NCI-H2029 treated with DMSO at 0.1 percent for 48 hours (cell line): ENCODE measurements around the gene IVD.
A peak's percentile ranks its signal among the peaks of the same experiment; 100 is the strongest.

ENCODE experiments used
- DNase-seq: peaks from one replicate; lab custom pipeline; 2025; lab: John Stamatoyannopoulos, UW

IVD gene

DNA sequence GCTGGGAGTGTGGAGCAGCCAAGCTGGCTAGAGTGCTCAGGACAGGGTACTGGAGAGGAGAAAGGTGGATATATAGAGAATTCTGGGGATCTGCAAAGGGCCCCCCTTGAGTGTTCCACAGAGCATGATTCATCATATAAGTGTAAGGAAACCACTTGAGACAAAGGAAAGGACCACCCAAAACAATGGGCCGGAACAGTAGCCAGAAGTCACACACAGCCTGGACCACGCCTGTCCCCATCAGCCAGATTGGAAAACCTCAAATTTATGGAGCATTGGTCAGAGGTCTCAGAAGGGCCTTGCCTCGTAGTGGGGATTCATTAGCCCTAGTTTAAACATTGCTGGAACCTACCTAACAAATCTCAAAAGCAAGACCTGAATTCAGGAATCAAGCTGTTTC, 28.0 kb upstream of the IVD start:
- no peak for DNase-seq

DNA sequence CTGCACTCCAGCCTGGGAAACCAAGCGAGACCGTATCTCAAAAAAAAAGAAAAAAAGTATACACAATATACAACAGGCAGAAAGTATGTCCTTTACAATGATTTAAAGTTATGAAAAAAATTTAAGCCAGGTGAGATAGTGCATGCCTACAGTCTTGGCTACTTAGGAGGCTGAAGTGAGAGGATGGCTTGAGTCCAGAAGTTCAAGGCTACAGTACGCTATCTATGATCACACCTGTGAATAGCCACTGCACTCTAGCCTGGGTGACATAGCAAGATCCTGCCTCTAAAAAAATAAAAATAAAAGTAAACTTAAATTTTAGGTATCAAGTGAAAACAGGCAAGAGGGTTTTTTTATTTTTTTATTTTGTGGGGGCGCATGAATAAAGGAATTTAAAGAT, 26.2 kb upstream of the IVD start:
- no peak for DNase-seq

DNA sequence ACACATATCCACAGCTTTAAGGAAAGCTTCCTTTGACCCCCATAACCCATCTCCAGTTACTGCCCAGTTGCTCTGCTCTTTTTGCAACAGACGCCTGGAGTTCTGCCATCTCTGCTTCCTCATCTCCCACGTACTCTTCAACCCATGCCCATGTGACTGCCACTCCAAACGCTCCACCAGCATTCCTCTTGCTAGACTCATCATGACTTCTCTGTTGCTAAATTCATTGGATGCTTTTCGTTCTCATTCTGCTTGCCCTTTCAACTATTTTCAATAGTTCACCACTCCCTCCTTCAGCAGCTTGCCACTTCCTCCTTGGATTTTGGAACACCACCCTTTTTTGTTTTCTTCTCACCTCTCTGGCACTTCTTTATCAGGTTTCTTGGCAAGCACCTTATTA, 25.7 kb upstream of the IVD start:
- DNase-seq = peak; percentile 48

DNA sequence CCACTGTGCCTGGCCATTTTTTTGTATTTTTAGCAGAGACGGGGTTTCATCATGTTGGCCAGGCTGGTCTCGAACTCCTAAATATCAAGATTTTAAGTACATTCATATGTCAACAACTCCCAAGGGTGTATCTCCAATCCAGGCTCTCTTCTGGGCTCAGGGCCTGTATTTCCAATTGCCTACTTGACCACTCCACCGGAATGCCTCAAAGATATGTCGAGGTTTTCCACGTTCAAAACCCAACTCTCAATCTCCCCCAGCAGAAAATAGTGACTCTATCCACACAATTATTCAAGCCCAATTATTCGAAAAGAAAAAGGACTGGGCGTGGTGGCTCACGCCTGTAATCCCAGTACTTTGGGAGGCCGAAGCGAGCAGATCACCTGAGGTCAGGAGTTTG, 25.0 kb upstream of the IVD start:
- DNase-seq = no peak

DNA sequence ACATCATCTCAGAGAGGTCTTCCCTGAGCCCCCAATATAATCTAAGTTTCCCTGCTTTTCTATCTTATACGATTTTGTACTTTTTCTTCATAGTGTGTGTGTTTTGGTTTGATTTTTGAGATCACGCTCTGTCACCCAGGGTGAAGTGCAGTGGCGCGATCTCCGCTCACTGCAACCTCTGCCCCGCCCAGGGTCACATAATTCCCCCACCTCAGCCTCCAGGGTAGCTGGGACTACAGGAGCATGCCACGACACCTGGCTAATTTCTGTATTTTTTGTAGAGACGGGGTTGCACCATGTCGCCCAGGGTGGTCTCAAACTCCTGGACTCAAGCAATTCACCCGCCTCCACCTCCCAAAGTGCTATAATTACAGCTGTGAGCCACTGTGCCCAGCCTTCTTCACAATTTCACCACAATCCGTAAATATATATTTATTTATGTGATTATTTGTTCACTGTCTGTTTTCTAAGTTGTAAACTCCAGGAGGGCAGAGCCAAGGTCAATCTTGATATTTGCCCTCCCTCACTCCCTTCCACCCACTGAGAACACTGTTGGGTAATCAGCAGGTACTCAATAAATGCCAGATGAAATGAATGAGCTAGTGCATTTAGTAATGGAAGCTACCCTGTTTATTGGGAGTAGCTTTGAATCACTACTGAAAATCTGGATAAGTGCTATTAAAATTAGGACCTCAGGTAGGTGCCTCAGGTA, 23.6 kb upstream of the IVD start:
- DNase-seq = no peak

DNA sequence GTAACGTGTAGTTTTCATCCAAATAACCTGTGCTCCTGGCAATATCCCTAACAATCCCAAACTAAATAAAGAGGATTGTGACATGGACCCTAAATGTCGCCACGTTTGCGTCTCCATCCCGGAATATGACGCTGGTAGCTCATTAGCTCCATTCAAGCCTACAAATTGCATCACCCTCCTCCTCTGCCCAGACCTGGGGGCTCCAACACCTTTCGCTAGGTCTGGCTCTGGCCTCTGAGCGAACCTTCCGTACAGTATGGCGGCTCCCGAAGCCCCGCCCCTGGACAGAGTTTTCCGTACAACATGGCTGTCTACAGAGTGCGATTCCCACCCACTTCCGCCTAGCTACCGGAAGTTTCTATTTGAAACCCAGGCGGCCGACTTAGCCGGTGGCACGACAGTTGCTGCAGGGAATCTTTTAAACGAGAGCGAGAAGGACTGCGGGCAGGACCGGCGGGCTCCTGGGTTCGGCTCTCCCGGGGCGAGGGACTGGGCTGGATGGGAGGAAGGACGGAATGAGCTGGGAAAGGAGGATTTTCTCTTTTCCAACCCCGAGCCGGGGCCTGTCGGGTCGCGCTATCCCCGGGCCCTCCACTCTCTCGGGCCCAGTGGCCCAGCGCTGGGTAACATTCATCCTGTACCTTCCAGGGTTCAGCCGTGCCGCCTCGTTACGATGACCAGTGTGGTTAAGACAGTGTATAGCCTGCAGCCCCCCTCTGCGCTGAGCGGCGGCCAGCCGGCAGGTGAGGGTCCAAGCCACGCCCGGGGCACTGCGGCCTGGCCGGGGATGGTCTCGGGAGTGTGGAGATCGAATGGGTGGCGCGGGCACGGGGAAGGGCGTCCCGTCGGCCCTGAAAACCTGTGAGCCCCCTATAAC, 22.8 kb upstream of the IVD start, which contains the start of gene KNSTRN:
Gene KNSTRN, plus strand, starts transcription at position 142 of the 877 bp plus-strand sequence. Its CDS starts 115 bp downstream, at position 257.
- peak; percentile 56 for DNase-seq

DNA sequence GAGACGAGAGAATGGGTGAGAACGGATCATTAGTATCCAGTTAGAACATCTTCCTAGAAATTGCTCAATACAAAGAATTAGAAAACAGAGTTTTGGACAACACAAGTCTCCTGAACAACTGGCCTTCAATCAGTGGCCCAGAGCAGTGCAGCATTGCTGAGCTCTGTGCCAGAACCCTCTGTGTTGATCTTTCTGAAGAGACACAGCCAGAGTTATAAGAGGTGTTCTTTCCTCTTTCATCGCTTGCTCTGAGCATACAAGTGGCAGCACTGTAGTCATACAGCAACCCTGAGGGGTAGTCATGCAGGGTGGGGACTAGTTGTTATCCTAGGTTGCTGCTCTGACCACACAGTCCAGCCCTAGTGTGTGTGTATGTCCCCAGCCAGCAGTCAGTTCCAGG, 19.1 kb upstream of the IVD start:
- no peak for DNase-seq

DNA sequence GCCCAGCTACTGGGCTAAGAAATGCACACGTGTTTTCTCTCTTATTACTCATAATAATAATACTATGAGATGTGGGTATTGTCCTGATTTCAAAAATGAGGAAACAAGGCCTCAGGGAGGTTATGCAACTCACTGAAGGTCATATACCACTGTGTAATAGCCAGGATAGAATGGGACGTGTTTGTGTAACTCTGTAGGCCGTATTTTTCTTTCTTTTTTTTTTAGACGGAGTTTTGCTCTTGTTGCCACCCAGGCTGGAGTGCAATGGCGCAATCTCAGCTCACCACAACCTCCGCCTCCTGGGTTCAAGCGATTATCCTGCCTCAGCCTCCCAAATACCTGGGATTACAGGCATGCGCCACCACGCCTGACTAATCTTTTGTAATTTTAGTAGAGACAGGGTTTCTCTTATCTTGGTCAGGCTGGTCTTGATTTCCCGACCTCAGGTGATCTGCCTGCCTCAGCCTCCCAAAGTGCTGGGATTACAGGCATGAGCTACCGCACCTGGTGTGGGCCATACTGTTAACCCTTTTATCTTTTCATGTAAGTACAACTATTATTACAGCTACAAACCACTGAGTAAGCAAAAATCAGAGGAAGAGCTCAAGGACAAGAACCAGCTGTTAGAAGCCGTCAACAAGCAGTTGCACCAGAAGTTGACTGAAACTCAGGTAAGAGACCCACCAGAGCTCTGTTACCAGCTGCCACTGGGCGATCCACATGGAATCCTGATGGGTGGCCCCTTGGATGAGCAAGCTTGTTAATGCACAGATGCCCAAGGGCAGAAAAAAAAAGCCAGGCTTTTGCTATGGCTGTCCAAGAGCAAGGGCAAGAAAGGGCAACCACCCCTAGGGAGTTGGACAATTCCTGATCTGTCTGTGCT, 16.4 kb upstream of the IVD start:
- no peak for DNase-seq

DNA sequence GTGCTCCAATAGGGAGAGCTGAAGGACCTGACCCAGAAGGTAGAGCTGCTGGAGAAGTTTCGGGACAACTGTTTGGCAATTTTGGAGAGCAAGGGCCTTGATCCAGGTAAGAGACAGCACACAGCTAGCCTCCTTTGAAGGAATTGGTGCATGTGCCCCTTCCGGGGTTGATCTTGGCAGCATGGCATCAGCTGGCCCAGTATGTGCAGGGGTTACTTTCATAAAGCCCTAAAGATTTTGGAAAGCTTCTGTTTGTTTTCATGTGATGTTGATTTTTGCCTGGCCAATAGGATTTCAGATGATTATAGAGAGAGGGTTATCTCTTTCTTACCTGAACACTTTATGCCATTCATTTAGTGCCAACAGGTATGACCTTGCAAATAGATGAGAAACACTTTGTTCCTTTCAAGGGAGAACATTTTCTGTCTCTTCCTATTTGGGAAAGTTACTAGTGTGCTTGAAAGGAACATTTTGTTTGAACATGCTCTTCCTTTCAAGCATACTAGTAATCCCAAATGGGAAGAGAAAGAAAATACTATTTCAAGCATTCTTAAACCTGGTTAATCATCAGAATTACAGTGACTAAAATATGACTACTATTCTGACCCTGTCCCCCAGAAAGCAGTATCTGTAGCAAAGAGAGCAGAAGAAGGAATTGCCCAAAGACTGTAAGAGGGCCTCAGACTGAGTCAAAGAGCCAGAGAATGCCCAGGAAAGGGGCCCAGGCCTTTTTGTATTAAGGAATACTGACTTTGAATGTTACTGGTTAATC, 15.6 kb upstream of the IVD start:
- no peak for DNase-seq

DNA sequence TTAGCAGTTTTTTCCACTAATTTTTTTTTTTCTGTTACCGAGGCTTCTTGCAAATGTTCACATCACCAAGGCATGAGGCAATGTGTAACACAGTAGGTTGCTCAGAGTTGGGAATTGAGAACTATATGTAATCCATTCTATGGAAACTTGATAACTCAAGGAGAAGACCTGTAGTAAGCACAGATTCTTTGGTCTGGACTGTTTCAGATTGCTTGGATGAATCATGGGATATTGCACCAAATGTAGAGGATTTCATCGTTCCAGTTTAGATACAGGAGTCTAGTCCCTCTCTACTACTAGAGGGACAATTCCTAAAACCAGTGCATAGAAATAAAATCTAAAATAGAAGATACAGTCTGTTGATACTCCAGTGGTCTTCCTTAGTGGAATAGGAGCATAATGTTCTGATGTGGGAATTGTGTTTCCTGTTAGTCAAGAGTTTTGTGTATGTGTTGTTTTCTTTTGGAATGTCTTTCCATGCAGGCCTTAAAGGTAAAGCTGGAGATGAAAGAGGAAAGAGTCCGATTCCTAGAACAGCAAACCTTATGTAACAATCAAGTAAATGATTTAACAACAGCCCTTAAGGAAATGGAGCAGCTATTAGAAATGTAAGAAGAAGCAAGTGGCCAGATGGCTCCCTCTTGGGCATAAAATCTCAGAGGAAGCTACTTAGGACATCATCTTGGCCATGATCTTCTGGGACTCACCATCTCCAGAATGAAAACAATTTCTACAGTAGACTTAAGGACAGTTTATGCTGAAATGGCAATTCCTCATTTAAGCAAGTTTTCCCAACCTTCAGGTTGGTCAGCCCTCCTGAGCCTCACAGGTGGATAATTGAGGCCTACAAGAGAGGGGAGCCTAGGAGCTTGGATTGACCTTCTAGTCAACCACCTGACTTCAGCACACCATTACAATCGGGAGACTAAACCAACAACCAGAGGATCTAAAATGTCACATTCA, 12.3 kb upstream of the IVD start:
- DNase-seq = no peak

DNA sequence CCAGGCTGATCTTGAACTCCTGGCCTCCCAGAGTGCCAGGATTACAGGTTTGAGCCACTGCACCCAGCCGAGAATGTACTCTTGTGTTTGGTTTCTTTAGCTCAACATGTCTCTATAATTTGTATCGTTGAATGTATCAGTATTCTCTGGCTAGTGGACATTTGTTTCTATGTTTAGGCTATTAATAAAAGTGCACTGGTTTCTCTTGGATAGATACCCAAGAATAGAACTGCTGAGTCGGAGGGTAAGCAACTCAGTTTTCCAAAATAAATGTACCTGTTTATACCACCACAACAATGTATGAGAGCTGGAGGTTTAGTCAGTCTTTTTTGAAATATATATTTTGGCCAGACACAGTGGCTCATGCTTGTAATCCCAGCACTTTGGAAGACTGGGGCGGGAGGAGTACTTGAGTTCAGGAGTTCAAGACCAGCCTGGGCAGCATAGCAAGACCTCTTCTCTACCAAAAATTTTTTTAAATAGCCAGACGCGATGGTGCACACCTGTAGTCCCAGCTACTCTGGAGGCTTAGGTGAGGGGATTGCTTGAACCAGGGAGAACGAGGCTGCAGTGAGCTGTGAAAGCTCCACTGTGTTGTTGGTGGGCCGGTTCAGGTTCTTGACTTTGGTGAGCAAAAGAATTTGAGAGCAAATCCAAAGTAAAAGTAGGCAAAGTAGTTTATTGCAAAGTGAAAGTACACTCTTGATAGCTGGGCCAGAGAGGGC, 7.7 kb upstream of the IVD start:
- DNase-seq = no peak

DNA sequence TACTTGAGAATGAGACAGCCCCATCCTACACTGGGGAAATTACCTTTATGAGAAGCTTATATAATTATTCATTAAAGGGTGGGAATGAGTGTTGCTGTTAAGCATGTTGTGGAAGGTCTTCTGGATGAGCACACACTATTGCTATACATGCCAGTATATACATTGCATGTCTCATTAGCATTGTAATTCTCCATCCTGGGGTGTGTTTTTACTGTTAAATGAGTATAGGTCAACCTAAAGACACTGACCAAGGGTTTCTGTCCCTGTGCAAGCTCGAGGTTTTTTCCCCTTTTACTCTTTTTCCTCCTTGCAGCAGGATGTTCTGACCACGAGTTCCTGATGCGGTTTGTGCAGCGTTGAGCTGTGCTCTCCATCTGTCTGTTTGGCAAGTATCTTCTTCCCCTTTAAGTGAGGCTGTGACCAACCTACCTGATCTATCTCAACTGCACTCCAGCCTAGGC, 7.2 kb upstream of the IVD start:
- DNase-seq = no peak

DNA sequence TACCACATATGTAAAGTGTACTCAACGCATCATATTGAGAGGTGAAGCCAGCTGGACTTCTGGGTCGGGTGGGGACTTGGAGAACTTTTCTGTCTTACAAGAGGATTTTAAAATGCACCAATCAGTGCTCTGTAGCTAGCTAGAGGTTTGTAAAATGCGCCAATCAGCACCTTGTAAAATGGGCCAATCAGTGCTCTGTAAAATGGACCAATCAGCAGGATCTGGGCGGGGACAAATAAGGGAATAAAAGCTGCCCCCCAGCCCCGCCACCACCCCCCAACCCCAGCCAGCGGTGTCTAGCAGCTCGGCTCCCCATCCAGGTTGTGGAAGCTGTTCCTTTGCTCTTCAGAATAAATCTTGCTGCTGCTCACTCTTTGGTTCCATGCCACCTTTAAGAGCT, 6.2 kb upstream of the IVD start:
- DNase-seq = no peak

DNA sequence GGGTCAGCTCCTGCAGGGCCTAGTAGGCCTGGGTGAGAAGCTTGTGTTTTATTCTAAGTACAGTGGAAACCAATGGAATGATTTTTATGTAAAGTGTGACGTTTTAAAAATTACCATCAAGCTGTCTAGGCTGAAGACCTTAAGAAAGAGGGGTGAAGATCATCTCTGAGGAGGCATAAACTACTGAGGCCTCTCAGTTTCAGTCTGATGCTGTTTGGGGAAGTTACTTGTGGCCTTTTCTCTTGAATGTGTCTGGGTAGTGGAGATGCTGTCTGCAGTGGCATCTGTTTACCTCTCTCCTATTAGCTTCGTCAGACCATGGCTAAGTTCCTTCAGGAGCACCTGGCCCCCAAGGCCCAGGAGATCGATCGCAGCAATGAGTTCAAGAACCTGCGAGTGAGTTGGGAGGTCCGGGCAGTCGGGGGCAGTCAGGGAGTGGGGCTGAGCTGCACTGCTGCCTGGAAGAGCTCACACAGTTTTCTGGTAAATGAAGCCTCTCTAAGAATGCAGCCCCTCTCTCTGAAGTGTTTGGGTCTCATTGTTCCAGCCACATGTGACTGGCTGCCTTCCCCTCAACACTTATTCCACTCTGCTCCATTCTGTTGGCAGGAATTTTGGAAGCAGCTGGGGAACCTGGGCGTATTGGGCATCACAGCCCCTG, 1.9 kb downstream of the IVD start:
- DNase-seq = no peak

DNA sequence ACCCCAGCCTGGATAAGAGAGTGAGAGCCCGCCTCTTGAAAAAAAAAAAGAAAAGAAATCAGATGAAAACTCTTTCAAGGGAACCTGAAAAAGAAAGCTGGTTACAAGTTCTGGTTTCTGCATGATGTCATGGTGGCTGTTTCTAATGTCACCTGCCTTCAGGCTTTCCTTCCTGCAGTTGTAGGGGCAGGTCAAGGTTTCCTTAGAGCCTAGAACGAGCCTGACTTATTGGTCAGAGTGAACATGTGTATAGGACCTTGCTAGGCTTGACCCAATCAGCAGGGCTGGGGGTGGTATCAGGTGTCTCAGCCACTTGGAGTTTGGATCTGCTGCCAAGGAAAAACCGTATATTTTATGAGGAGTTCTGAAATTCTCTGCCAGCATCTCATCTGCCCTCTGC, 3.8 kb downstream of the IVD start:
- no peak for DNase-seq

DNA sequence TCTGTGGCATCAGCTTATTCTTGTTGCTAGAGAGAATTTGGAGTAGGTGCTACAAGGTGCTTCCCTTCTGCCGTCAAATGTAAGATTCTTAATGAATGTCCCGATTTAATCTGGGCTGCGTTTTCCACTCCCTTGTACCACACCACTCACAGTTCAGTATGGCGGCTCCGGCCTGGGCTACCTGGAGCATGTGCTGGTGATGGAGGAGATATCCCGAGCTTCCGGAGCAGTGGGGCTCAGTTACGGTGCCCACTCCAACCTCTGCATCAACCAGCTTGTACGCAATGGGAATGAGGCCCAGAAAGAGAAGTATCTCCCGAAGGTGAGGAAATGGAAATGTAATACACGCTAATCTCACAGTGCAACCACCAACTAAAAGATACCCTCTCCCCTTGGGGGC, 4.9 kb downstream of the IVD start:
- DNase-seq = no peak

DNA sequence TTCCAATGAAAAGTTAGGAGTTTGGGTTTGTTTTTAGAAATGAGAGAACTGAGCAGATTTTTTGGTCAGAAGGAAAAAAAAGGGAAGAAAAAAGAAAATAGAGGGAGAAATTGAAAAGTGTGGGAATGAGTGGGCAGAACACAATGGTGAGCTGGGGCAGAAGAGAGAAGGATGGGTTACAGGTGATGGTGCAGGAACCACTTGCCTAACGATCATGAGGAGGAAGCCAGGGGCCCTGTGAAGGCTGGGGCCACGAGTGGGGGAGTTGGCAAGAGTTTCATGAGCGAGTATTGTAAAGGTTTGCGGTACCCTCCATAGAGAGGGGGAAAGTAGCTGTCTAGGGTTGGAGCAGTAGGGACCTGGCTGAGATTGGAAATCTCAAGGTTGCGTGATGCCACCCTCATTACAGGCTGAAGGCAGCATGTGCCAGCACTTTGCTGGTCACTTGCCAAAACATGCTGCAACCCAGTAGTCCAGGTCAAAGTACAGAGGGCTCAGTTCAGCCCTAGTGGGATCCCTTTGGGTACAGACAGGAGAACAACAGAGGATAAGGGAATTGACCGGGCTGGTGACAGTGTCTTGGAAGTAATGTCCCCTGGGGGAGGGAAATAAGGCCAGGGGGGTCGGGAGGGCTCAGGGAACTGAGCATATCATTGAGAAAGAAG, 6.6 kb downstream of the IVD start:
- no peak for DNase-seq

DNA sequence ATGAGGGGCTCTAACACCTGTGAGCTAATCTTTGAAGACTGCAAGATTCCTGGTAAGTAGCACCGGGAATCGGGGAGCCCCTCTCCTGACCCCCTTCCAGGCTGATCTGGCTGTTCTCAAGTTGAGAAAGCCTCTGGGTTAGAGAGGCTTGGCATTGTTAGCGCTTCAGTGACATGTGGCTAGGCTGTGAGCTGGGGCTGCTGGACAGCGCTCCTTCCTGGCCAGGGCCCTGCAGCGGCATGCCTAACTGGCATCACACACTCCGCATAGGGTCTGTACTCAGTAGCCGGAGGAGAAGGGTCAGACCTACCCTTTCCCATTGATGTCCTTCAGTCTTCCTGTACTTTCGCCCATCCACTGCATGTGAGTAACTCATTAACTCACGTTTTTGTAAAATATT, 7.4 kb downstream of the IVD start:
- DNase-seq = no peak

DNA sequence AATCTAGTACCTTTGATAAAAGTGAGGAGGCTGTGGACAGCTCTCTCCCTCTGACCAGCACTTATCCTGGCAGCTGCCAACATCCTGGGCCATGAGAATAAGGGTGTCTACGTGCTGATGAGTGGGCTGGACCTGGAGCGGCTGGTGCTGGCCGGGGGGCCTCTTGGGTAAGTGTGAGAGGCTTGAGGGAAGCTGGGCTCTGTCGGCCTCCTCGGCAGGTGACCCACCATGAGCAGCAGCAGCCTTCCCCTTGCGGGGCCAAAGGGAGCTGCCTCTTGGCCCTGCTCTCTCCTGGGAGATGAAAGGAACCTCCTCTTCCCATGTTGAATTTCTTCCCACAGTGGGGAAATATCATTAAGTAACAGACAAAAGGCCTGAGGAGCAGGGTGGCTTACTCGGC, 9.2 kb downstream of the IVD start:
- DNase-seq = no peak
